Neural cell (in vitro differentiated cells): Measurements from ENCODE around the gene LPCAT1. TPM values are rescaled to one million over a fixed set of nuclear protein-coding genes. Genes with fewer than 3 reads are reported as not detected.

Experiments used
- H2AFZ ChIP-seq: fragments of 200-600, 300-800 bp; sonication (generic), shearing (Covaris generic); 2 replicates; pipeline ENCODE4 v1.6.0; 2014; ENCODE audit warnings: low read depth, mild to moderate bottlenecking, antibody characterized with exemption, low read length, moderate library complexity
- H3F3A ChIP-seq: fragments of 200-600 bp; shearing (Covaris generic); 2 replicates; pipeline ENCODE4 v1.6.1; 2016; ENCODE audit warnings: mild to moderate bottlenecking, moderate library complexity, mixed read lengths, antibody characterized with exemption, low read length; ENCODE audit not compliant: insufficient read depth, poor library complexity, severe bottlenecking
- H3K27ac ChIP-seq: fragments of 200-600, 300-800 bp; sonication (generic), shearing (Covaris generic); 2 replicates; pipeline ENCODE4 v1.5.1; 2014; ENCODE audit warnings: mild to moderate bottlenecking, low read length, moderate library complexity
- H3K27me3 ChIP-seq: fragments of 300-800, 200-600 bp; sonication (generic), shearing (Covaris generic); 2 replicates; pipeline ENCODE4 v1.6.0; 2014; ENCODE audit warnings: mild to moderate bottlenecking, low read depth, low read length, moderate library complexity; ENCODE audit not compliant: insufficient read depth
- H3K36me3 ChIP-seq: fragments of 300-800, 200-600 bp; sonication (generic), shearing (Covaris generic); 2 replicates; pipeline ENCODE4 v1.5.1; 2014; ENCODE audit warnings: mild to moderate bottlenecking, antibody characterized with exemption, low read length, moderate library complexity; ENCODE audit not compliant: insufficient read depth
- H3K4me2 ChIP-seq: fragments of 300-800, 200-600 bp; sonication (generic), shearing (Covaris generic); 2 replicates; pipeline ENCODE4 v1.6.0; 2014; ENCODE audit warnings: mild to moderate bottlenecking, low read length
- H3K4me3 ChIP-seq: fragments of 300-800, 200-600 bp; sonication (generic), shearing (Covaris generic); 2 replicates; pipeline ENCODE4 v1.5.1; 2014; ENCODE audit warnings: mild to moderate bottlenecking, low read length, moderate library complexity
- H3K79me2 ChIP-seq: fragments of 200-600 bp; shearing (Covaris generic); replicated peaks from 2 replicates; pipeline ENCODE4 v1.6.0; 2014; ENCODE audit warnings: mild to moderate bottlenecking, low read length, moderate library complexity; ENCODE audit not compliant: insufficient read depth
- H3K9ac ChIP-seq: fragments of 300-800, 200-600 bp; sonication (generic), shearing (Covaris generic); 2 replicates; pipeline ENCODE4 v1.6.1; 2016; ENCODE audit warnings: mild to moderate bottlenecking, low read length, mixed read lengths
- H3K9me2 ChIP-seq: fragments of 200-600 bp; shearing (Covaris generic); 2 replicates; pipeline ENCODE4 v1.6.1; 2016; ENCODE audit warnings: mild to moderate bottlenecking, low read length, mixed read lengths; ENCODE audit not compliant: insufficient read depth
- H3K9me3 ChIP-seq: fragments of 200-600, 300-800 bp; sonication (generic), shearing (Covaris generic); 2 replicates; pipeline ENCODE4 v1.6.1; 2016; ENCODE audit warnings: mild to moderate bottlenecking, mixed run types, low read length, moderate library complexity, mixed read lengths
- H4K20me1 ChIP-seq: fragments of 200-600 bp; shearing (Covaris generic); 2 replicates; pipeline ENCODE4 v1.6.1; 2016; ENCODE audit warnings: mild to moderate bottlenecking, mixed run types; ENCODE audit not compliant: insufficient read depth
- CTCF ChIP-seq: fragments of 450-650 bp; IDR thresholded peaks from 2 replicates; pipeline ENCODE4 v1.5.1; 2014; ENCODE audit warnings: antibody characterized with exemption, mild to moderate bottlenecking, moderate library complexity; ENCODE audit not compliant: poor library complexity, severe bottlenecking
- EP300 ChIP-seq: fragments of 450-650 bp; conservative IDR thresholded peaks from 2 replicates; pipeline ENCODE4 v1.6.1; 2014; ENCODE audit warnings: antibody characterized with exemption, mild to moderate bottlenecking, moderate library complexity; ENCODE audit not compliant: poor library complexity, severe bottlenecking
- EZH2 ChIP-seq: fragments of 200-600, 300-800 bp; shearing (Covaris generic), sonication (generic); IDR thresholded peaks from 2 replicates; pipeline ENCODE4 v1.6.1; 2014; ENCODE audit warnings: antibody characterized with exemption, low read length, borderline replicate concordance, mild to moderate bottlenecking; ENCODE audit not compliant: insufficient read depth, poor library complexity, severe bottlenecking
- MXI1 ChIP-seq: fragments of 450-650 bp; conservative IDR thresholded peaks from 2 replicates; pipeline ENCODE4 v1.6.1; 2014; ENCODE audit warnings: antibody characterized with exemption, mild to moderate bottlenecking; ENCODE audit not compliant: poor library complexity, severe bottlenecking
- POLR2AphosphoS5 ChIP-seq: IDR thresholded peaks from 2 replicates; pipeline ENCODE4 v1.6.1; 2012
- RAD21 ChIP-seq: fragments of 450-650 bp; conservative IDR thresholded peaks from 2 replicates; pipeline ENCODE4 v1.6.1; 2014; ENCODE audit warnings: antibody characterized with exemption, mild to moderate bottlenecking, moderate library complexity
- REST ChIP-seq: IDR thresholded peaks from 2 replicates; pipeline ENCODE4 v1.6.1; 2012; ENCODE audit warnings: borderline replicate concordance
- SMC3 ChIP-seq: fragments of 450-650 bp; conservative IDR thresholded peaks from 2 replicates; pipeline ENCODE4 v1.6.1; 2014; ENCODE audit warnings: antibody characterized with exemption, mild to moderate bottlenecking, moderate library complexity; ENCODE audit not compliant: poor library complexity
- TAF1 ChIP-seq: IDR thresholded peaks from 2 replicates; pipeline ENCODE4 v1.6.1; 2012; ENCODE audit warnings: low read depth
- polyA plus RNA-seq: library from polyadenylated mRNA; depleted of rRNA; stranded (reverse); fragments of >200 nt; gene quantifications from 2 replicates; pipeline ENCODE4 v1.2.3, GENCODE V29; 2014

LPCAT1 gene
- polyA plus RNA-seq, 1 donor from 2014 or later = 61.8 TPM

DNA sequence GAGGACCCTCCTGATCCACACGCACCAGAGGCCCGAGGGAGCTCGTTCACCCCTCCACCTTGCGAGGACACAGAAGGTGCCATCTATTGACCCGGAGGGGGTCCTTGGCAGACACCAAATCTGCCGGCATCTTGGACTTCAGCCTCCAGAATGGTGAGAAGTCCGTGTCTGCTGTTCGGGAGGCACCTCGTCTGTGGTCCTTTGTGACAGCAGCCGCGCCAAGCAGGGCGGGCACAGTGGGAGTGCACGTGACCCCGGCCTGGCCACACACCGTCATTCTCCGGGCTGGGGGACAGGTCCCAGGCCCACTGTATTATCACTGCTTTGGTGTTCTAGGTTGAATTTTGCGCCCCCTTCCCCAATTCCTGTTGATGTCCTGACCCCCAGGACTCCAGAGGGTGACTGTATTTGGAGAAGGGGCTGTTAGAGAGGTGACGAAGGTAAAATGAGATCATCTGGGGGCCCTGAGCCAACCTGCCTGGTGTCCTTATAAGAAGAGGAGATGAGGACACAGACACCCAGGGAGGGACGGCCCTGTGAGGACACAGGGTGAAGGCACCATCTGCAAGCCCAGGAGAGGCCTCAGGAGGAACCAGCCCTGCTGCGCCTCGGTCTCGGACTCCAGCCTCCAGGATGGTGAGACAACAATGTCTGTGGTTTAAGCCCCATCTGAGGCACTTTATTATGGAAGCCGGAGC lies 15.7 kb downstream of the LPCAT1 start:
- TF ChIP-seq EP300 (no peak), POLR2AphosphoS5 (no peak), CTCF (no peak), REST (no peak), SMC3 (no peak), RAD21 (no peak), EZH2 (no peak), MXI1 (no peak), TAF1 (no peak)
- H3K9ac ChIP-seq = no peak overlapping the region
- H3K36me3 ChIP-seq = no peaks in the 10 kb centered on the region
- no peaks in the 10 kb centered on the region for H3K9me3 ChIP-seq
- H2AFZ ChIP-seq = no peak overlapping the region
- no peaks in the 10 kb centered on the region for H3K9me2 ChIP-seq
- no peak overlapping the region for H3K4me3 ChIP-seq
- no peak overlapping the region for H3K4me2 ChIP-seq
- no peak overlapping the region for H3K27ac ChIP-seq
- H3F3A ChIP-seq = no peaks in the 10 kb centered on the region
- no peaks in the 10 kb centered on the region for H3K79me2 ChIP-seq
- no peaks in the 10 kb centered on the region for H3K27me3 ChIP-seq
- H4K20me1 ChIP-seq = no peaks in the 10 kb centered on the region

DNA sequence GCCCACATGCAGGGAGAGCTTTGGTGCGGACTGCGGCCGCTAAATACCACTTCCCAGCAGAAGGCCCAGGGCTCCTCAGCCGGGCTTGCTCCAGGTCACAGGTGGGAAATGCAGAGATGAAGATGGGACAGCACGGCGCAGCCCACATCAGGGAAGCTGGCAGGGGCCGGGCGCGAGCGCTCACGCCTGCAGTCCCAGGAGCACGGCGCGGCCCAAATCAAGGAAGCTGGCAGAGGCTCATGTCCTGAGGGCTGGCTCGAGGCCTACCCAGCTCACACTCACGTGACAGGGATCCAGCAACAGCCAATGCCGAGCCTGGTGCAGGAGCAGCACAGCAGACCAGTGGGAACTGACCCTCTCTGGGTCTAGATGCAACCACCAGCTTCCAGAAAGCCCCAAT lies 16.3 kb downstream of the LPCAT1 start:
- Histone ChIP-seq H4K20me1 (no peaks in the 10 kb centered on the region), H3K9me3 (no peaks in the 10 kb centered on the region), H3K36me3 (no peaks in the 10 kb centered on the region), H3K27ac (no peak overlapping the region), H3K4me2 (no peak overlapping the region), H3F3A (no peaks in the 10 kb centered on the region), H3K9ac (no peak overlapping the region), H2AFZ (no peak overlapping the region), H3K9me2 (no peaks in the 10 kb centered on the region), H3K79me2 (no peaks in the 10 kb centered on the region), H3K4me3 (no peak overlapping the region), H3K27me3 (no peaks in the 10 kb centered on the region)
- TF ChIP-seq TAF1 (no peak), MXI1 (no peak)

- H3K27me3 ChIP-seq = no peaks in the 10 kb centered on the region
- no peaks in the 10 kb centered on the region for H3K9me3 ChIP-seq
- no peaks in the 10 kb centered on the region for H3K79me2 ChIP-seq
- H3K9ac ChIP-seq = no peak overlapping the region
- H4K20me1 ChIP-seq = no peaks in the 10 kb centered on the region
- H3K27ac ChIP-seq = no peak overlapping the region
- H3K36me3 ChIP-seq = no peaks in the 10 kb centered on the region
- no peaks in the 10 kb centered on the region for H3F3A ChIP-seq
- TF ChIP-seq RAD21 = no peak
- TF ChIP-seq TAF1 = no peak
- no peak for TF ChIP-seq MXI1
- TF ChIP-seq CTCF = no peak
- no peak for TF ChIP-seq EP300
- TF ChIP-seq SMC3 = no peak
- TF ChIP-seq POLR2AphosphoS5 = no peak
- TF ChIP-seq EZH2 = no peak
- TF ChIP-seq REST = no peak
- H3K4me3 ChIP-seq = no peak overlapping the region
- no peak overlapping the region for H3K4me2 ChIP-seq
- no peaks in the 10 kb centered on the region for H3K9me2 ChIP-seq
- H2AFZ ChIP-seq = no peak overlapping the region
Observed at GRCh38 chr5:1507014-1507375, 16.8 kb downstream of the LPCAT1 start.
